ENCODE measurements around the gene ZNF639. TPM values are rescaled to one million over a fixed set of nuclear protein-coding genes. Genes with fewer than 3 reads are reported as not detected.

Gene ZNF639
- total and polyA plus RNA-seq, 10 of the 15 experiments (the other 5 are each of a cell fraction or from before 2014, with no cell fraction given), result 16.3 to 61.2 (median 35.3) TPM

DNA sequence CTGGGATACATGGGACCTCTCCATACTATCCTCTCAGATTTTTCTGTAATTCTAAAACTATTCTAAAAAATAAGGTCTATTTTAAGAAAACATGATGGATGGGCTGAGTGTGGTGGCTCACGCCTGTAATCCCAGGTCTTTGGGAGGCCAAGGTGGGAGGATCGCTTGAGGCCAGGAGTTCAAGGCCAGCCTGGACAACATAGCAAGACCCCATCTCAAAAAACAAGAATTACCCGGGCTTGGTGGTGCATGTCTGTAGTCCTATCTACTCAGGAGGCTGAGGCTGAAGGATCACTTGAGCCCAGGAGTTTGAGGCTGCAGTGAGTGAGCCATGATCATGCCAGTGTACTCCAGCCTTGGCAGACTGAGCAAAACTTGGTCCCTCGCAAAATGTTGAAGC, 9.4 kb downstream of the ZNF639 start:
- intact Hi-C loops (cut with micrococcal nuclease; ENCODE audit: unreplicated experiment) (no loop called here), in situ Hi-C loops (cut with MboI) (loop anchor here (25.0 kb wide), 1 partner anchor 1280 kb away; the partner anchor contains the start of gene TTC14)
- no peak overlapping the region for H3K4me3 ChIP-seq
- H3K9me3 ChIP-seq (replicated peaks; ENCODE audit: control insufficient read depth, insufficient read depth, low read length), result no peaks in the 10 kb centered on the region; the same call in 2 of the 3 replicates
- no peak overlapping the region for H3K4me2 ChIP-seq (ENCODE audit: control insufficient read depth, insufficient read depth)
- H3K4me1 ChIP-seq (ENCODE audit: control insufficient read depth, insufficient read depth, low read length), result no peaks in the 10 kb centered on the region
- DNase-seq (ENCODE audit: low read depth, low spot score) (no peak), FAIRE-seq (no peak), ATAC-seq (no peak)
- no peak overlapping the region for H2AFZ ChIP-seq (ENCODE audit: control insufficient read depth, low read depth, low read length)
- CTCF ChIA-PET, result no interaction called here
- no peaks in the 10 kb centered on the region for H3K27me3 ChIP-seq (replicated peaks in 1 of 2; ENCODE audit: control insufficient read depth in 2 of 2, insufficient read depth in 2 of 2, low read length in 1 of 2)
- TF ChIP-seq, protein P1, sequence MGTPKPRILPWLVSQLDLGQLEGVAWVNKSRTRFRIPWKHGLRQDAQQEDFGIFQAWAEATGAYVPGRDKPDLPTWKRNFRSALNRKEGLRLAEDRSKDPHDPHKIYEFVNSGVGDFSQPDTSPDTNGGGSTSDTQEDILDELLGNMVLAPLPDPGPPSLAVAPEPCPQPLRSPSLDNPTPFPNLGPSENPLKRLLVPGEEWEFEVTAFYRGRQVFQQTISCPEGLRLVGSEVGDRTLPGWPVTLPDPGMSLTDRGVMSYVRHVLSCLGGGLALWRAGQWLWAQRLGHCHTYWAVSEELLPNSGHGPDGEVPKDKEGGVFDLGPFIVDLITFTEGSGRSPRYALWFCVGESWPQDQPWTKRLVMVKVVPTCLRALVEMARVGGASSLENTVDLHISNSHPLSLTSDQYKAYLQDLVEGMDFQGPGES (IDR thresholded peaks at IDR 0.05), result no peak
- TF ChIP-seq NR2C1 (IDR thresholded peaks at IDR 0.05) (no peak), TCF7 (IDR thresholded peaks at IDR 0.05; ENCODE audit: borderline replicate concordance) (no peak), PAX8 (IDR thresholded peaks at IDR 0.05) (no peak), ZNF384 (IDR thresholded peaks at IDR 0.05; ENCODE audit: borderline replicate concordance, low read depth, low read length) (no peak)
- WGBS (ENCODE audit: insufficient coverage, insufficient replicate concordance, low lambda C conversion rate, missing lambda C conversion rate), result 100% methylated on average over 4 of the region's 4 CpGs
- BruUV-seq (replicated peaks), result no TSS peak
- RAD21 ChIA-PET (ENCODE audit: unreplicated experiment), result no interaction called here
- H3K36me3 ChIP-seq (ENCODE audit: control insufficient read depth in 2 of 2, insufficient read depth in 2 of 2, low read length in 1 of 2), result peaks cover 6 to 38% of the 10 kb centered on the region in 2 experiments
- peaks cover 12% of the 10 kb centered on the region for H3K79me2 ChIP-seq (ENCODE audit: control insufficient read depth, insufficient read depth, low read length)
- H3K27ac ChIP-seq (ENCODE audit: control insufficient read depth, insufficient read depth), result no peak overlapping the region
- no peaks in the 10 kb centered on the region for H4K20me1 ChIP-seq (ENCODE audit: control insufficient read depth, insufficient read depth)
- SMC1A ChIA-PET (ENCODE audit: uncharacterized antibody, unreplicated experiment), result no interaction called here
- POLR2A ChIA-PET, result no interaction called here
- H3K9ac ChIP-seq (ENCODE audit: control insufficient read depth, insufficient read depth, low read length), result no peak overlapping the region

DNA sequence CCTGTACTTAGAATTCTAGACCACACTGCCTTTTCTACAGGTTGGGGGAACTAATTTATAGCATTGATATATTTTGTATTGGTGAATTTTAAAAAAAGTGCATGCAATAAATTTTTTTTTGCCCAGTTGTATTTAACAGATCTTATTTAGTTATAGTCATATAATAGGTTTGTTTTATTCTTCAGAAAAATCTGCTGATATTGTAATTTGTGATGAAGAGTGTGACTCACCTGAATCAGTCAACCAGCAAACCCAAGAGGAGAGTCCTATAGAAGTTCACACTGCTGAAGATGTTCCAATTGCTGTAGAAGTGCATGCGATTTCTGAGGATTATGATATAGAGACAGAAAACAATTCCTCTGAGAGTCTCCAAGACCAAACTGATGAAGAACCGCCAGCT, 10.3 kb downstream of the ZNF639 start:
- Histone ChIP-seq H3K79me2 (ENCODE audit: control insufficient read depth, insufficient read depth, low read length) (peaks cover 4% of the 10 kb centered on the region), H3K36me3 (ENCODE audit: control insufficient read depth in 2 of 2, insufficient read depth in 2 of 2, low read length in 1 of 2) (peaks cover 6 to 38% of the 10 kb centered on the region in 2 experiments), H3K27me3 (replicated peaks in 1 of 2; ENCODE audit: control insufficient read depth in 2 of 2, insufficient read depth in 2 of 2, low read length in 1 of 2) (no peaks in the 10 kb centered on the region), H3K4me3 (no peak overlapping the region), H3K4me1 (ENCODE audit: control insufficient read depth, insufficient read depth, low read length) (no peaks in the 10 kb centered on the region), H3K9ac (ENCODE audit: control insufficient read depth, insufficient read depth, low read length) (no peak overlapping the region), H3K4me2 (ENCODE audit: control insufficient read depth, insufficient read depth) (no peak overlapping the region), H2AFZ (ENCODE audit: control insufficient read depth, low read depth, low read length) (no peak overlapping the region), H3K9me3 (replicated peaks; ENCODE audit: control insufficient read depth, insufficient read depth, low read length) (no peaks in the 10 kb centered on the region; the same call in 2 of the 3 replicates), H4K20me1 (ENCODE audit: control insufficient read depth, insufficient read depth) (no peaks in the 10 kb centered on the region), H3K27ac (ENCODE audit: control insufficient read depth, insufficient read depth) (no peak overlapping the region)
- intact Hi-C loops (cut with micrococcal nuclease; ENCODE audit: unreplicated experiment), result no loop called here
- ChIA-PET SMC1A (ENCODE audit: uncharacterized antibody, unreplicated experiment) (no interaction called here), RAD21 (ENCODE audit: unreplicated experiment) (no interaction called here), CTCF (no interaction called here), POLR2A (interaction anchor here (1.4 kb wide), 1 partner anchor 15 kb away, joined by 3 read pairs; no protein-coding TSS in a partner anchor)
- in situ Hi-C loops (cut with MboI), result loop anchor here (25.0 kb wide), 1 partner anchor 1279 kb away; the partner anchor contains the start of gene TTC14
- no TSS peak for BruUV-seq (replicated peaks)
- no peak for DNase-seq (ENCODE audit: low read depth, low spot score)
- WGBS (ENCODE audit: insufficient coverage, insufficient replicate concordance, low lambda C conversion rate, missing lambda C conversion rate), result 95% methylated on average over 2 of the region's 2 CpGs
- TF ChIP-seq KAT2A (conservative IDR thresholded peaks at IDR 0.05; ENCODE audit: control insufficient read depth, low read depth, low read length), result no peak
- no peak for TF ChIP-seq CREB1 (IDR thresholded peaks at IDR 0.05; ENCODE audit: low read depth)
- TF ChIP-seq RAD51 (IDR thresholded peaks at IDR 0.05), result no peak
- peak; percentile 18; the same call in 1 of the 3 replicates for ATAC-seq
- FAIRE-seq, result no peak

Measured in GM12878 (cell line).